ENCODE data around the gene SERPINA3.
"Not testable (repeated sequence)": the region's sequence is repeated elsewhere in the genome, so short reads cannot be mapped to it uniquely, and the experiment has no call there.

Gene SERPINA3

GRCh38 chr14:94612174-94612573, at the start of gene SERPINA3:
Gene SERPINA3, plus strand, starts transcription at chr14:94612391. Its CDS starts 2,051 bp downstream, at chr14:94614442.
- DNase-seq: no peak

DNA sequence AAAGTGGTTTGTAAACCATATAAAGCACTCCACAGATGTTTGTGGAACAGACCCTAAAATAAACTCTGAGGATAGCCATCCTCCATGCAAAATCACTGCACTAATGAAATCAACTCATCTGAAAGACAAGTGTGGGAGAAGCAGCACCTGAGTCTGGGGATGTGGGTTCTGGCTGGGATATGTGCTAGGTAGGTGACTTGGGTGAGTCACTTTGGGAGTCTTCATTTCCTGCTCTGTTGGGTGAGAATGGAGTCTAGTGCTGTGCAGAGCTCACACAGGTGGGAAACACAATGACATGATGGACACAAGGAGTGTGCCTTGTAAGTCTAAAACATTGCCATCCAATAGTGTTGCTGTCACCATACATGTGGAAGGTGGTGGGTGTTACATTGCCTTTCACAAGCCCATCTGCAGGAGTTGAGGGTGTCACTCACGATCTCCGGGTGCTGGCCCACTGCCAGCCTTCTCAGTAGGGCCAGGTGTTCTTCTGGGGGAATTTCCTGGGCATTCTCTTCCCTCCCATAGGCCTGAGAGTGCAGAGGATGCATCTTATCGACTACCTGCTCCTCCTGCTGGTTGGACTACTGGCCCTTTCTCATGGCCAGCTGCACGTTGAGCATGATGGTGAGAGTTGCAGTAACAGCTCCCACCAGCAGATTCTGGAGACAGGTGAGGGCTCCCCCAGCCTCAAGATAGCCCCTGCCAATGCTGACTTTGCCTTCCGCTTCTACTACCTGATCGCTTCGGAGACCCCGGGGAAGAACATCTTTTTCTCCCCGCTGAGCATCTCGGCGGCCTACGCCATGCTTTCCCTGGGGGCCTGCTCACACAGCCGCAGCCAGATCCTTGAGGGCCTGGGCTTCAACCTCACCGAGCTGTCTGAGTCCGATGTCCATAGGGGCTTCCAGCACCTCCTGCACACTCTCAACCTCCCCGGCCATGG, 49.0 kb upstream of the SERPINA3 start:
- no peak for DNase-seq

DNA sequence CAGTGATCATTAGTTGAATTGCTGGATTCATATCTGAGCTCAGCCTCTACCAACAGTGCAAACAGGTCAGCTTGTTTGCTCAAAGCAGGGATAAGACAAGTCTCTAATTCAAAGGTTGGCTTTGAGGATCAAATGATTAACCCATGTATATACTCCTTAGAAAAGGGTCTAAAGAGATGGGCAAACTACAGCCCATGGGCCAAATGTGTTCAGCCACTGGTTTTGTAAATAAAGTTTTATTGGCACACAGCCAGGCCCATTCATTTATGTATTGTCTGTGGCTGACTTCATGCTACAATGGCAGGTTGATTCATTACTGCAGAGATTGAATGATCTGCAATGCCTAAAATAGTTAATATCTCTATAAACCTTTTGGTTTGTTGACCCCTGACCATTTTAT, 47.8 kb upstream of the SERPINA3 start:
- no peak for DNase-seq

- DNase-seq: no peak
These were observed 44.0 kb upstream of the SERPINA3 start for GRCh38 chr14:94568186-94568585.

DNA sequence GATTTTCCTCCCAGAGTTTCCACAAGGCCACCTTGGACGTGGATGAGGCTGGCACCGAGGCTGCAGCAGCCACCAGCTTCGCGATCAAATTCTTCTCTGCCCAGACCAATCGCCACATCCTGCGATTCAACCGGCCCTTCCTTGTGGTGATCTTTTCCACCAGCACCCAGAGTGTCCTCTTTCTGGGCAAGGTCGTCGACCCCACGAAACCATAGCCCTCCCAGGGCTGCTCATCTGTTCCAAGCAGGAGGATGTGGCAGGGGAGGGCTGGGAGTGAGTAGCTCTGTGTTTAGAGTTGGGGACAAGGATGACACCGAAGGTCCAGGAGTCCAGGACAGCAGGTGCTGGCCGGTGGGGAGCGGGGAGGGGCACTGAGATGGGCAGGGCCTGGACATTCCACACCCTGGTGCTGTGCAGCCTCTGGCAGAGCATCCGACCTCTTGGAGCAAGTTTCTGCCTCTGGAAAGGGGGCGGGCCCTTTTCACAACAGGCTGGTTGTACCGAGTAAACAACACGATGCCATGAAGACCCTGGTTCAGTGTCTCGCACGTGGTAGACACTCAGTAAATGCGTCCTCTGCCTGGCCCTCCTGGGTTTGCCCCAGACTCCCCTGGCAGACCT, 42.7 kb upstream of the SERPINA3 start:
- no peak for DNase-seq

- DNase-seq: no peak
These were observed 42.2 kb upstream of the SERPINA3 start for GRCh38 chr14:94570002-94570400.

DNA sequence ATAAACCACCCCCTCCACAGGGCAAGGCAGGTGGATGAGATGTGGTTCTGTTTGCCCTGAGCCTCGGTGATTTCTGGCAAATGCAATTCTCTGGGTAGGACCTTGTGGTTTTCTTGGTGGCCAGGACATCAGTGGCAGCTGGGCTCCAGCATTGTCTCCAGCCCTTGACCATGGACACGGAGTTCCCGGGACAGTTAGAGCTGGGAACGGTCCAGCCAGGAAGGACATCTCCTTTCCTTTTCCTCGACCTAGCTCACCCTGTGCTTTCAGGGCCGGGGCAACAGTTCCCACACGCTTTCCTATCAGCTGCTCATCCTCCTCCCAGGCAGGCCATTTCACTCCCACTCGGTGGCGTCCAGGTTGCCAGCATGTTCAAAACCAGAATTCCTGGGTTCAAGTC, 41.8 kb upstream of the SERPINA3 start:
- no peak for DNase-seq

DNA sequence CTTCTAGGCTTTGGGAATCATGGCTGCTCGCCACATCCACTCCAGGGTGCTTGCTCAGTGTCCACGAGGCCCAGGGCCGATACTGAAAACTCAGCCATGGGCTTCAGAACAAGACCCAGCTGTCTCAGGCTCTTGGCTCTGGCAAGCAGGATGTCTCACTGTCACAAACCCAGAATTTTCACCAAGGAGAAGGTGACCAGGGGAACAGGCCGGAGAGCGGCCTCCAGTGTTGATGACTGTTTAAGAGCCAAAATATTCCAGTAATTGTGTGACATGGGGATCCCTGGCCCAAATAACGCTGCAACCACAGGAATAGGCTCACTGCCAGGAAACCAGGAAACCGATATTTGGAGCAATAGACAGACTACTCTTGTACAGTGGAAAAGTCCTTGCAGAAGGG, 40.8 kb upstream of the SERPINA3 start:
- no peak for DNase-seq

GRCh38 chr14:94571950-94572349, 40.2 kb upstream of the SERPINA3 start:
- DNase-seq: no peak

GRCh38 chr14:94572637-94573303, 39.4 kb upstream of the SERPINA3 start:
- DNase-seq: no peak

GRCh38 chr14:94573475-94574277, 38.5 kb upstream of the SERPINA3 start:
- no peak for DNase-seq

DNA sequence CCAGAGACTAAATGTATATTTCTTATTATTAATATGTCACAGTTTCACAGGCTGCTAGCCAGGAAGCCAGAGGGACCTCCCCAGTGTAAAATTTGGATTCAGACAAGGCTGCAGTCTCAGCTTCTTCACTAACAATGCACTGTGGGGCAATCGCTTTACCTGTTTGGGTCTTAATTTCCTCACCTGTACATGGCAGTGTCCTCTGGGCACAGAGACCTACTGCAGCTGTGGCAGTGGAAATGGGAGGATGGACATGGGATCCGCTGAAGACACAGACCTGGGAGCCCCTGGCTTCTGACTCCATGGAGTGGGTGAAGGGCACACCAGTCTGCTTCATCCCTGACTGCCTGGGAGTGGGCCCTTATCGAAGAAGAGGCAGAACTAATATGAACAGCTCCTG, 37.9 kb upstream of the SERPINA3 start:
- no peak for DNase-seq

- no peak for DNase-seq
These were observed 36.2 kb upstream of the SERPINA3 start for GRCh38 chr14:94575730-94576585.

- not testable (repeated sequence) for DNase-seq
These were observed 34.7 kb upstream of the SERPINA3 start for GRCh38 chr14:94577472-94577871.

- DNase-seq: no peak
These were observed 33.5 kb upstream of the SERPINA3 start for GRCh38 chr14:94578712-94579111.

- DNase-seq: no peak
These were observed 30.8 kb upstream of the SERPINA3 start, which contains the start of gene SERPINA5 for GRCh38 chr14:94581127-94581999. Gene SERPINA5, plus strand, starts transcription at chr14:94581426. Its CDS starts 5,937 bp downstream, at chr14:94587363.

- no peak for DNase-seq
These were observed 29.9 kb upstream of the SERPINA3 start for GRCh38 chr14:94582199-94582750.

GRCh38 chr14:94582851-94583250, 29.3 kb upstream of the SERPINA3 start:
- no peak for DNase-seq

DNA sequence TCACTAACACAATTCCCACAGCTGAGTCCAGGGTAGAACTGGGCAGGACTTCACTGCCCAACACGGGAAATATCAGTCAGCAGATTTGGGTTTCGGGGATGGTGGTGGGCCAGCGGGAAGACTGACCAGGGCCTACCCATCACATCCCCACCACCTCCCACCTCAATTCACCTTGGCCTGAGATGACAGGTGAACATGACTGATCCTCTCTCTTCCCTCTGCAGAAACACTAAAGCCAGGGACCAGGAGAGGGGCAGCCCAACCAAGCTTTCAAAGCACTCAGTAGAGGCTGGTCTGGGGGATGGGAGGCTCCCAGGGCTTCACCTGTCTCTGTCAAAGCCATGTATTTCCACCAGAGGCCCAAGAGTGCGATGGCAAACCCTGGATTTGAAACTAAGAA, 28.6 kb upstream of the SERPINA3 start:
- DNase-seq: no peak

DNA sequence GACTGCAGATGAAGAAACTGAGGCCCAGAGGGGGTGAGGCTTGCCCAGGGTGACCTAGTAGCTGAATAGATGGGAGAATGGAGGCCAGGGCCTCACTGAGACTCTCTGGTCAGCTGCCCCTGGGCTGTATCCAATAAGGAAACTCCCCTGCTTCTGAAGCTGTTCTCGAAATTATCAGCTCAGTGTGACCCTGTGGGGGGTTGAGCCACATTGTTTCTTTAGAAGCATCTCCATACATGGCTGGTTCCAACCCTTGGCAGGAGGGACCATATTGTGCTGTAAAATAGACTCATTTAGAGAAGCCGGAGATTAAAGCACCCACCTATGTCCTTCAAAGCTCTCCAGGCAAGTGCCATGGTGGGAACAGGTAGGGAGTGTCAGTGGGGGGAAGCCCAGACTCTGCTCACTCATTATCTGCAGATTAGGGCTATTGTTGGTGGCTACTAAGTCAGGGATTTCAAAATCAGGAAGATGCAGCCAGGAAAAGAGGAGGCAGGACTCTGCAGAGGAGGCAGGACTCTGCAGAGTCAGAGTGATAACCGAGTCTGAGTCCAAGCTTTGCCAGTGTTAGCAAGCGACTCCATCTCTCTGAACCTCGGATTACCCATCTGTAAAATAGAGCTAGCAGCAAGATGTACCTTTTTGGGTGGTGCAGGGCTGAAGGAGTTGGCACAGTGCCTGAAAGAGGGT, 27.5 kb upstream of the SERPINA3 start:
- no peak for DNase-seq

Measured in activated CD4-positive, CD25-positive, alpha-beta regulatory T cell treated with anti-CD3 and anti-CD28 coated beads, Interleukin-2, amount 50 U/mL, for 72 hours (primary cell).